HG03457 (cell line): ENCODE results near the gene YES1.
A peak's percentile ranks its signal among the peaks of the same experiment; 100 is the strongest.

Source experiments
- ATAC-seq: cut with Tn5 transposase; IDR thresholded peaks from one replicate; pipeline ENCODE4 v1.9.1; 2021; ENCODE audit warnings: moderate number of reproducible peaks; ENCODE audit not compliant: unreplicated experiment

The YES1 gene

GRCh38 chr18:811892-812375 lies at the start of gene YES1:
Gene YES1, minus strand, starts transcription at chr18:812242. Its CDS starts 55,415 bp downstream, at chr18:756827.
- ATAC-seq, result peak; percentile 39

- ATAC-seq, result no peak
Measured at GRCh38 chr18:857986-858385, 45.9 kb upstream of the YES1 start.

- no peak for ATAC-seq
Measured at GRCh38 chr18:853471-853870, 41.4 kb upstream of the YES1 start.

GRCh38 chr18:850960-851359 lies 38.9 kb upstream of the YES1 start:
- no peak for ATAC-seq

- ATAC-seq, result no peak
Measured at GRCh38 chr18:849021-849420, 37.0 kb upstream of the YES1 start.

- no peak for ATAC-seq
Measured at GRCh38 chr18:848062-848861, 36.2 kb upstream of the YES1 start.

- no peak for ATAC-seq
Measured at GRCh38 chr18:845152-845819, 33.2 kb upstream of the YES1 start.

- no peak for ATAC-seq
Measured at GRCh38 chr18:841647-842370, 29.8 kb upstream of the YES1 start.

- no peak for ATAC-seq
Measured at GRCh38 chr18:840516-840915, 28.5 kb upstream of the YES1 start.

- ATAC-seq, result no peak
Measured at GRCh38 chr18:840023-840408, 28.0 kb upstream of the YES1 start.

- ATAC-seq, result peak; percentile 99
Measured at GRCh38 chr18:839224-840022, 27.4 kb upstream of the YES1 start.

GRCh38 chr18:837922-838321 lies 25.9 kb upstream of the YES1 start:
- no peak for ATAC-seq

GRCh38 chr18:834082-834720 lies 22.2 kb upstream of the YES1 start:
- no peak for ATAC-seq

GRCh38 chr18:833197-833596 lies 21.2 kb upstream of the YES1 start:
- ATAC-seq, result no peak

- no peak for ATAC-seq
Measured at GRCh38 chr18:832085-832681, 20.1 kb upstream of the YES1 start.

- ATAC-seq, result peak; percentile 45
Measured at GRCh38 chr18:830315-830901, 18.4 kb upstream of the YES1 start.

- no peak for ATAC-seq
Measured at GRCh38 chr18:829432-829831, 17.4 kb upstream of the YES1 start.

GRCh38 chr18:827093-827677 lies 15.1 kb upstream of the YES1 start:
- no peak for ATAC-seq

GRCh38 chr18:825891-826585 lies 14.0 kb upstream of the YES1 start:
- ATAC-seq, result no peak
